Measurements from ENCODE around the gene BMPR1B. TPM values are rescaled to one million over a fixed set of nuclear protein-coding genes. Genes with fewer than 3 reads are reported as not detected.

Gene BMPR1B
- total RNA-seq, 1 experiment from 2014 or later = not detected

DNA sequence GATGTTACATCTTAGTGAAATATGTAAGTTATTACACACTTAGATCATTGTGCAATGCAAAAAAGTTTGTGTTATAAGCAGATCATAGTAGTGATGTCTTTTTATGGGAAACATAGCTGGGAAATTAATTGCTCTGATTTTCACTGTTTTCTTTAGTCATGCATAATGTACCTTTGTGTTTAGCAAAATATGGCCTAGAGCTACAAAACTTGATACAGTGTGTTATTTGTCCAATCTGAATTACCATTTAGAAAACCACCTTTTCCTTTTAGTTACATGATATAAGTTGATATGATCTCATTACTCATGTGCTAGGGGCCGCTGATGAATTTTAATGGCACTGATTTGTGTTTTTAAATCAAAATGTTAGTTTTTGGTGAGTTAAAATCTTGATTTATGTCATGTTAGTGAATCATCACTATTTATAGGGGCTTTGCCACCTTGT is 2.0 kb downstream of the BMPR1B start:
- in situ Hi-C loops (cut with HindIII; ENCODE audit: low sequenced_read_pairs) = no loop called here
- no peak for DNase-seq (ENCODE audit: low spot score)

DNA sequence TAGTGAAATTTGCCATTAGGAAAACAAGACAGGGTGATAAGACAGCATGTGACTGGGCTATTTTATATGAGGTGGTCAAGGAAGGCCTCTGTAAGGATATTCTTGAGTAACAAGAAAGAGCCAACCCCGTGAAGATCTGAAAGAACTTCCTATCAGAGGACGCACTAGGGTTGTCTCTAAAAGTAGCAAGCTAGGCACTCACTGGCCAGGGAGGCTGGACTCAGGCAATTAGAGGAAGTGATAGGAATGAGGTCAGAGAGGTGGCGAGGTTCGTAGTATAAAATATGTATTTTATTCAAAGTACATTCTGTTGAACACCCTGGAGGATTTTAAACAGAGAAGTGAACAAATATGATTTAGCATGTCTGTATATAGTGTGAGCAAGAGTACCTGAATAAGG is 4.6 kb downstream of the BMPR1B start:
- in situ Hi-C loops (cut with HindIII; ENCODE audit: low sequenced_read_pairs) = no loop called here
- DNase-seq (ENCODE audit: low spot score) = no peak

DNA sequence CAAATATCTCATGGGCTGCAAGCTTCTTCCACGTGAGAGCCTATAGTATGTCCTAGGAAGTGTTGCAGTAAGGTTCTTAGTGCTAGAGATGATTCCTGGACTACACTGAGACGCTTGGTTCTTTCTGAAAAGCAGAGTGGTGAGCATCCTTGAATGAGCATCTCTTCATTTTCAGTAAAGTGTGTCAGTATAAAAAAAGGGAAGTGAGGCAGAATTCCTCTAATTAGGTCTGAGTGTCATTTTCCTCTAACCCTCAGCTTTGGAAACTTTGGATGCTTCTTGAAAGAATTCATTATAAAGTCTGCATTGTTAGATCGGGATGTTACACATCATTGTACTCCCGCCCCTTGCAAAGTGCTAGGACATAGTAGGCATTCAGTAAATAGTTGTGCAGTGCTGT is 5.2 kb downstream of the BMPR1B start:
- in situ Hi-C loops (cut with HindIII; ENCODE audit: low sequenced_read_pairs) = no loop called here
- DNase-seq (ENCODE audit: low spot score) = no peak

DNA sequence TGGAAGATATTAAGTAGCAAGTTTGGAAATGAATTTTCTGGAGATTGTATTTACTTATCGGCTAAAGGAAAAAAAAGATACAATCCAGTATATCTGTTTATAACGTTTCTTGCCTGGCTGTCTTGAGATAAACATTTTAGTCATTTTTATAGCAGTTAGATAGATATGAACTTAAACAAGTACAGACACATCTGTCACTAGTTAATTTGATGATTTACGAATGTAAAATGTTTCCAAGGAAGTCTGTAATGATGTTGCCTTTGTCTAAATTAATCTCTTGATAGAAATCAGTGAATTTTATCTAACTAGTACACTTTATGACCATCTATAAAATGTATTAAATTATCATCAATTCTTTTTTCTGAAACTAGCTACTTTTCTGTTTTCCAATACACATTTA is 5.7 kb downstream of the BMPR1B start:
- in situ Hi-C loops (cut with HindIII; ENCODE audit: low sequenced_read_pairs) = no loop called here
- DNase-seq (ENCODE audit: low spot score) = no peak

DNA sequence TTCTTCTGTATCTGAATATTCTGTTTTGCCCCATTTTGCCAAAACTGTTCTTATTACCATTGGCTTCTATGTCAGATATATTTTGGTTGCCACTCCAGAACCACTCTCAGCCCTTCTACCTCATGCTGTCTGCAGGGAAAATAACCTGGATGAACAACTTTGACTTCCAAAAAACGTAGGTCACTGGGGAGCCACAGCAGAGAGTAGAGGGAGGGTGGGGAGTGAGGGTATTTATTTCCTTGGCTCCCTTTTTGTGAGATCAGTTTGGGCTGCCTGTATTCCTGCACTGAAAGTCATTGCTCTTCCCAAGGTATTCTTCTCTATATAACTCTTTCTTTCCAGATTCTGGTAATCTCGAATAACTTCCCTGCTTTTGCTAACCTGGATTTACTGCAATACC is 6.3 kb downstream of the BMPR1B start:
- in situ Hi-C loops (cut with HindIII; ENCODE audit: low sequenced_read_pairs) = no loop called here
- no peak for DNase-seq (ENCODE audit: low spot score)

DNA sequence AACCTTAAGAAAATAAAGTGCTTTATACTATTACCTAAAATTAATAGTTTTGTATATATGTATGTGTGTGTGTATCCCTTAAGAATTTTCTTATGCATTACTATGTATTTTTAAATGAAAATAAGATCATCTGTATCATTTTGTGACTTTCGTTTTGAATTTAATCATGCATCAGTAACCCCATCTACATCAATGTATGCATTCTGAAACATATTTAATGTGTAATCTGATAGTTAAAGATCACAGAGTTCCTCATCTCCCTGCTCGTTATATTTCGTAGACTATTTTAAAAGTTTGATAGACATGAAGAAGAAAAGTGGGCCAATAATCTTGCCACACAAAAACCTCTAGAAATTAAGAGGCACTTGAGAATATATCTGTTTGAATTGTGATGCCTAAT is 7.4 kb downstream of the BMPR1B start:
- in situ Hi-C loops (cut with HindIII; ENCODE audit: low sequenced_read_pairs) = no loop called here
- no peak for DNase-seq (ENCODE audit: low spot score)

DNA sequence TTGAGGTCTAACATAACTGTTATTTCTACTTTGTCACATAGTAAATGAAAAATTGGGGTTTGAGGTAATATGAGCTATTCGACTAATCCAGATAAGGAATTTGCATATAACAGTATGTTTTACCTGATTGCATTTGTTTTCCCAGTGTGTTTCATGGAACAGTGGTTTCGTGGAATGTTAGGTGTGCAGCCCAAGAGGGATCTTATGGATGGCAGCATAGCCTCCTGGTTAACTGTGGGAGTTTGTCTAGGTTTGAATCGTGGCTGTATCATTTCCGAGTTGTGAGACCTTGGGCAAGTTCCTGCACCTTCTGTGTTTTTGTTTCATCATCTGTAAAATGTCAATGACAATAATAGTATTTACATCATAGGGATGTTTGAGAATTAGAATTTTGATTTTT is 7.9 kb downstream of the BMPR1B start:
- in situ Hi-C loops (cut with HindIII; ENCODE audit: low sequenced_read_pairs) = no loop called here
- no peak for DNase-seq (ENCODE audit: low spot score)

DNA sequence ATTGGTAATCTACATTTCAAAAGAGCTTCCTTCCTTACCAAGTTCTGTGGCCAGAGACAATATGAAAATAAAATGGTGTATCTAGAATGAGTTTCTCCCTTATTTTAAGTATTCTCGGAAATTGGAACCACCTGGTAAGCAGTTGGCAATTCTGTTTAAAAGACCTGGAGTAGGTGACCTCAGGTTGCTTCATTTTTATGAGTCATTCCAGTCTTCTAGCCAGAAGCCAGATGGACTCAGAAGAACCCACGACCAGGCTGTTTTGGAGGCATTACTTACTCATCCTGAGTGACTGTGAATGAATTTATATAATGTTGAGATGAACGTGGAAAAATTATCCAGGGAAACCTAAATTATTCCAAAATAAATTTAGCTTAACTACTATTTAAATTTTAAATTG is 9.1 kb downstream of the BMPR1B start:
- in situ Hi-C loops (cut with HindIII; ENCODE audit: low sequenced_read_pairs) = no loop called here
- DNase-seq (ENCODE audit: low spot score) = no peak

DNA sequence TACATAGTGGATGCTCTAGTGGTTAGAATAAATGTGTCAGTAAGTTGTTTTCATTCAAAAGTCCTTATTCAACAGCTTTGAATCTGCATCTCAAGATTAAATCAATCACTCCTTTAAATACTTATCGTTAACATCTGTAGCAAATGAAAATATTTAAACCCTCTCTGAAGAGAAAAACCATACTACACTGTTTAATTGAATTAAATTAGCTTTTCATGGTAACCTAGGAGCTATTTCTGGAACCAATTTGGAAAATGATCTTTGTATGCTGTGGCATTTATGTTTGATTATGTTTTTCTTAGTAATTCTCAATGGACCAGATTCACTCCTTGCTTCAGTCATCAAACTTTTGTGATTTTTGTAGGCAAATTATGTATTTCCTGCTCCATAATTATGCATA is 9.7 kb downstream of the BMPR1B start:
- DNase-seq (ENCODE audit: low spot score) = no peak
- in situ Hi-C loops (cut with HindIII; ENCODE audit: low sequenced_read_pairs) = no loop called here

DNA sequence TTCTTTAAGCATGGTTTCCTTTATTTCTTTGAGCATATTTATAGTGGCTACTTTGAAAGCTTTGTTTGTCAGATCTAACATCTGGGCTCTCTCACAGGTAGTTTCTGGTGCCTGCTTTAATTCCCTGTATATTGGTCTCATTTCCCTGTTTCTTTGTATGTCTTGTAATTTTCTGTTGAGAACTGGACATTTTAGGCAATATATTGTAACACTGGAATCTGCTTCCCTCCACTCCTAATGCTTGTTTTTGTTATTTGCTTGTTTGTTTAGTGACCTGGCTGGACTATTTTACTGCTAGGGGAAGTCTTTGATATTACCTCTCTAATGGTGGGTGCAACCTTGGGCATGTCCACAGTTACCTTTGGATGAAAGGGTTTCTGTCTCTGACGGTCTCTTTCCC is 25.0 kb downstream of the BMPR1B start:
- in situ Hi-C loops (cut with HindIII; ENCODE audit: low sequenced_read_pairs) = no loop called here
- no peak for DNase-seq (ENCODE audit: low spot score)

DNA sequence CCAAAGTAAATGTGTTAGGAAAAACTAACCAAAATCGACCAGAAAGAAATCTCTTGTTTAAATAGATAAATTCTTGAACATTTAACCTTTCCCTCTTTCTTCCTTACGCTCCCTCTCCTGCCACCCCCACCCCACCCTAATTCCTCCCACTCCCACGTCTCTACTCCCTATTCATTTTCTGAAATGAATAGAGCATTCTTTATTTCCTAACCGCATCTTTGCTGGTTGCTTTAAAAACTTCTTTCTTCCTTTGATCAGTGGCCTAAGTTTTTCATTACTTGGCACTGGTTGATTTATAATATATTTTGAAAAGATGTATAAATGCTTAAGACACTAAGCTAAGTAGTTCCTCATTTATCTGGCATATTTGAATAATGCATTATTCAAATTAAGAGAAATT is 33.9 kb downstream of the BMPR1B start:
- in situ Hi-C loops (cut with HindIII; ENCODE audit: low sequenced_read_pairs) = no loop called here
- DNase-seq (ENCODE audit: low spot score) = no peak

DNA sequence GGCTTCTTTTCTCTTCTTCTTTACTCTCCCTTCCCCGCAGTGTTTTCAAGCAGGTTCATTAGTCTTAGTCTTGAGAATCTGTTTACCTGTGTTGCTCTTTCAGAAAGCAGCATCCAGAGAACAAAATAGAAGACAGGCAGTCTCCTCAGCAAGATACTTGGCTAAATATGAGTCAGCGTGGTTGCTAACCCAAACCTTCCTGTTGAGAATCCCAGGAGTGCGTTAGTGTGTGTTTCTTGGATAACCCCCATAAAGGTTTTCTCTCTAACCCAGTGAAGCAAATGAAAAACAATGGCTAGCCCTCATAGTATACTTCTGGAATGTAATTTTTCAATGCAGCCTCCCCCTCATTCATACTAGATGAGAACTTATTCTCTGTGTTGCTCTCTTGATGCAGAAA is 41.1 kb downstream of the BMPR1B start:
- in situ Hi-C loops (cut with HindIII; ENCODE audit: low sequenced_read_pairs) = no loop called here
- DNase-seq (ENCODE audit: low spot score) = no peak

DNA sequence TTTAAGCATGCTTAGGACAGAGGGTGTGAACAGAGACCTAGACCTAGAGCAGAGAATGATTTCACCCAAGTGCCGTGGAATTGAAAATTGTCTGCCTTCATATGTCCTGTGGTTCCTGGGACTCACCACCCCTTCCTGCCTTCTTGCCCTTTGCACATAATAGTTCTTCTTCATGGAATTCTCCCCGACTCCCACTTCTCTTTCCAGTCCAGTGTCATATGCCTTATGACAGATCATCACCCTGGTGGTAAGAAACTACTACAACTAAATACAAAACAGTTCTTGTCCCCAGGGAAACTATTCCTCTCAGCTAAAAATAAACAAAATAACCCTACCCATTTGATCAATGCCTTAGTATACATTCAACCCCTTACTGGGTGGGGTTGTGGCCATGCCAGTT is 43.3 kb downstream of the BMPR1B start:
- in situ Hi-C loops (cut with HindIII; ENCODE audit: low sequenced_read_pairs) = no loop called here
- no peak for DNase-seq (ENCODE audit: low spot score)

DNA sequence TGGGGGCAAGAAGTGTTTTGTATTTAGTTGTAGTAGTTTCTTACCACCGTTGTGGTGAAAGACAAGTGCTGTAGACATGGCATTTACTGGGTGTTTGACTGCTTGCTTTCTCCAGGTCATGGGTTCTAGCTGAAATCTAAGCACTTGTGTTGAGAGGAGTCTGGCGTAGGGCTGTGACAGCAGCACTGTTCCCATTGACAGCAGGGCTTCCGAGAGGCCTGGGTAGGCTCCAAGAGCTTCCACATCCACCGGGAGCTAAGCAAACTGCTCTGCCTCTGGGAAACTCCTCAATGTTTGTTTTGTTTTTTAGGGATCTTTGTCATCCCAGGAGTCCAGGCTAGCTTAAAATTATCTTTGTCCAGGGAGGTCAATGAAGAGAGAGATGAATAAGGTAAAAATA is 44.3 kb downstream of the BMPR1B start:
- in situ Hi-C loops (cut with HindIII; ENCODE audit: low sequenced_read_pairs) = no loop called here
- DNase-seq (ENCODE audit: low spot score) = peak; percentile 15

DNA sequence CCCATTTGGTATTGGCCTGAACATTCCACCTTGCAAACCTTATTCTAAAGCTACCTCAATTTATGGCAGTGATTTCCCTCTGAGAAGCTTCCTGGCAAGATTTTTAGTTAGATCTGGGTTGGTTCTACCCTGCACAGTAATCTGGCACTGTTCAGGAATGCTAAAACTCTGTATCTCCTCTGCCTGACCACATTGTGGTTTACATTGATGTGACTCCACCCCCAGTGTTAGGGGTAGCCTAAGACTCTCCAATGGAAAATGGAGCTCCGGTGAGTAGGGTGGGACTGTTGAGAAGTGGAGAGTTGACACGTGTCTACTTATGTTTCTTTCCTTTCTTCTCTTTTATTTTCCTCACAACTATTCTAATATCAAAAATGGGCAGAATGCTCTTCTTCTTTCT is 45.4 kb downstream of the BMPR1B start:
- in situ Hi-C loops (cut with HindIII; ENCODE audit: low sequenced_read_pairs) = no loop called here
- DNase-seq (ENCODE audit: low spot score) = no peak

DNA sequence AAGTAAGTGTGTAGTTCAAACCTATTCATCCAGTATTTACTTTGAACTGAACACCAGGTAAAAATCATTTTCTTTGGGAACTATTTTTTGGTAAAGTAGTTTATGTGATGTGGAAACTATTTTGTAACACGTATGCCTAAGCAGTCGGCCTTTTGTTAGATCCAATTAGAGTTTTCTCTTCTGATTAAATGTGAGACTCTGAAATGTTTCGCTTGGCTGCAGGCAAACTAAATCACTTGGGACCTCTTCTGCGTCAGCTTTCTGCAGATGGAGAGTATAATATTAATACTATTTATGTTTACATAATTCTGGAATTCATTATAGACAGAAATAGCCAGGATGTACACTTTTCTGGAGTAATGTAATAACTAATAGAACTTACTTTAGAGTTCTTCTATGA is 46.9 kb downstream of the BMPR1B start:
- DNase-seq (ENCODE audit: low spot score) = no peak
- in situ Hi-C loops (cut with HindIII; ENCODE audit: low sequenced_read_pairs) = no loop called here

DNA sequence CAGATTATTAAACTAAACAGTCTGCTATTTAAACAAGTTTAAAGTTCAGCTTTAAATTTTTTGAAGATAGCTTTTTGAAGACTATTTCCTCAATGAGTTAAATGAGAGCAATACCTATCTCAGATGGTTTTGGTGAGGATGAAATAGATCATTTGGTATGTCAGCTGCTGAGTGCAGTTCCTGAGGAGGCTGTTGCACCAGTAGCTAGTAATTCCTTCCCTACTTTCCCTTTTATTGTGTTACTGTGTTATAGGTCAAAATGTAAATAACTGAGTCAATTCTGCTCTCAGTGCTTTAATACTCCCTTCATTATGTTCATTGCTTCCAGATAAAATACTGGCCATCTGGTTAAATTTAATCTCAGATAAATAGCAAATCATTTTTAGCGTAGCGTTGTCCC is 48.6 kb downstream of the BMPR1B start:
- no peak for DNase-seq (ENCODE audit: low spot score)
- in situ Hi-C loops (cut with HindIII; ENCODE audit: low sequenced_read_pairs) = no loop called here

DNA sequence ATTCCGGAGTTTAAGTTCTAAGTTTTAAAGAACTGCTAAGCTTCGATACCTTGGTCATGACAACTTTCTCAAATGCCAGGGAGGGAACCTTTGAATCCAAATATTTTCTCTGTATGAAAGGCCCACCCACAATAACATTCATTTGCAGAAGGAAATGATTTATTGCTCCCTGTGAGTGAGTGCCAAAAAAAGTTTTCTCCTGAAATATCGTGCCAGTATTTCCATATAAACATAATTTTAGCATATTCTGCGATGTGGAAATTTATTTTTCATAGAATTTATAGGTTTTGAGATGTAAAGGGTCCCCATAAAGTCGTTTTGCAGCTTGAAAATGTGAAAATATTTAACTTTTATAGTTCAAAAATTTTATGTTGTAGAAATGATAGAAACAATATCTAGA is 53.9 kb downstream of the BMPR1B start:
- DNase-seq (ENCODE audit: low spot score) = no peak
- in situ Hi-C loops (cut with HindIII; ENCODE audit: low sequenced_read_pairs) = no loop called here

DNA sequence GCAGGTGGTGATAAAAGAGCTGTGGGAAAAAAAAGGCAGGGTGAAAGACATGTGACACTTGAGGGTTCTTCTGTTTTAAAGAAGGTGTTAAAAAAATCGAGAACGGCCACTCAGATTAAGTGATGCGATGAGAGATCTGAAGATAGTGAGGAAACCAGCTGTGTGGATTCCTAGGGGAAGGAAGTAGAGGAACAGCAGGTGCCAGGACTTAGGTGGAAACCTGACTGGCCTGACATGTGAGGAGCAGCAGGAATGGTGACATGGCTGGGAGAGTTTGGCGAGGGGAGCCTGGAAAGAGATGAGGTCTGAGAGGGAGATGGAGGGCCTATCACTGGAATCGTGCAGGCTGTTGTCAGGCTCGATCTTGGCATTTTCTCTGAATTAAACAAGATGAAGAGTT is 55.5 kb downstream of the BMPR1B start:
- DNase-seq (ENCODE audit: low spot score) = no peak
- in situ Hi-C loops (cut with HindIII; ENCODE audit: low sequenced_read_pairs) = no loop called here

DNA sequence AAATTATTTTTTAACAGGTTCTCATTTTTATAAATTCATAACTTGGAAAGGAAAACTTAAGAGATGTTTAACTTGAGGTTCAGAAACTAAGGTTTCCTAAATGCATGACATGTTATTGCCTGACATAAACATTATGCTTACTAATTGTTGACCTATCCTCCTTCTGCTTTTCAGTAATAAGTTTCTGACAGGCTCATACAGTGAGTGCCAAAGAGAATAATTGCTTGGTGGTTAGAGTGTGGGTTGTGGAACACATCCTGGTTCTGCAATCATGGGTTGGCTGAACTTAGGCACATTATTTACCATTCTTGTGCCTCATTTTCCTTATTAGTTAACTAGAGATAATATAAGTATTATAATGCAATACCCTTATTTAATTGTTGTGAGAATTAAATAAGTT is 56.5 kb downstream of the BMPR1B start:
- in situ Hi-C loops (cut with HindIII; ENCODE audit: low sequenced_read_pairs) = no loop called here
- no peak for DNase-seq (ENCODE audit: low spot score)

DNA sequence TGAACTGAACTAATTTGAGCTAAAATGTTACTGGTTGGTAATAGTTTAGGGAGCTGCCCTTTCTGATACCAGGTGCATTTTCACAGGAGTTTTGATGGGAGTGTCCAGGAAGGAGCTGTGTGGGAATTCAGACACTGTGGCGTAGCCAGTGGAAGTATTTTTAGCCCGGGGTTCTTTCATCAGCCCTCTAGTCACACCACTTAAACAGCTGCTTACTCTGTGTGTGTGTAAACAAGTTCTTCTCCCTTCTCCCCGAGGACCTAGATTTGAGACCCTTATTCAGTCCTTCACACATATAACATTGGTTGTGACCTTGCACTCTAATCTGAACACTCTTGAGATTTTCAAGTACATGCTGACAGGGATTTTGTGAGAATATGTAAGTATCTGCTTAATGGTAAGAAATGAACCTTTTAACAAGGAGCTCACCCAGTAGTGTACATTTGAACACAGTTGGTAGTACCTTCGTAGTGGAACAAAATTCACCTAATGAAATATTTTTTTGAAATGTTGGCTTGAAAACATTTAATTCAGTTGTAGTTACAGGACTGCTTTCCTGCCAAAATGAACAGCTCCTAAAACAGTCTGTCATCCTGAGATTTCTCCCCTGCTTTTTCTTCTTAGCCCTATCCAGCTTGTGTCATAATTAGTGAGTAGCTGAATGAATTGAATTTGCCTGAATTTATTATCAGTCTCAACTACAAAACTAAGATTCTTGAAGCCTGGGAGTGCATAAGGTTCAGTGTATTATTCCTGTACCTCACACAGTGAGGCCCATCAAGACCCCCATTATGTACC is 61.8 kb downstream of the BMPR1B start:
- no peak for DNase-seq (ENCODE audit: low spot score)
- in situ Hi-C loops (cut with HindIII; ENCODE audit: low sequenced_read_pairs) = no loop called here

DNA sequence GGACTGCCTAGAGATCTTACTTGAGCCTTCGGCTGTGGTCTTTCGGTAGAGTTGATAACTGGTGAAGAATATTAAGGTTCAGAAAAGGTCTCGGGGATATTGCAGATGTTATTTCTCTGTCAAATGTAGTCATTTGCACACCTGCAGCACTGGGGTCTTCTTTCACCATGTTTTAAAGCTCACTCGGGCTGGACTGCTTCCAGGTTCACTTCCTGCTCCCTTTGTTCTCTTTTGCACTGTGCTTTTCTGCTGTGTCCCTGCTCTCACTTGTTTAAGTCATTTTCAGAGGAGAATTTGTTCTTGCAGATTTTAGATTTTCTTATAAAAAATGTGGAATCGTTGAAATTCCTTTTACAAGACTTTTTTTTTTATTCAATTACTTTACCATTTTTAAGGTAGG is 68.5 kb downstream of the BMPR1B start:
- in situ Hi-C loops (cut with HindIII; ENCODE audit: low sequenced_read_pairs) = no loop called here

More for the DNA sequence above, 68.5 kb downstream of the BMPR1B start:
- no peak for DNase-seq (ENCODE audit: low spot score)
